DMS53 treated with DMSO at 0.1 percent for 48 hours (cell line): ENCODE measurements around the gene SKOR1.

Experiments
- DNase-seq: peaks from one replicate; lab custom pipeline; 2025; ENCODE audit not compliant: unreplicated experiment; lab: John Stamatoyannopoulos, UW

Gene SKOR1, protein sequence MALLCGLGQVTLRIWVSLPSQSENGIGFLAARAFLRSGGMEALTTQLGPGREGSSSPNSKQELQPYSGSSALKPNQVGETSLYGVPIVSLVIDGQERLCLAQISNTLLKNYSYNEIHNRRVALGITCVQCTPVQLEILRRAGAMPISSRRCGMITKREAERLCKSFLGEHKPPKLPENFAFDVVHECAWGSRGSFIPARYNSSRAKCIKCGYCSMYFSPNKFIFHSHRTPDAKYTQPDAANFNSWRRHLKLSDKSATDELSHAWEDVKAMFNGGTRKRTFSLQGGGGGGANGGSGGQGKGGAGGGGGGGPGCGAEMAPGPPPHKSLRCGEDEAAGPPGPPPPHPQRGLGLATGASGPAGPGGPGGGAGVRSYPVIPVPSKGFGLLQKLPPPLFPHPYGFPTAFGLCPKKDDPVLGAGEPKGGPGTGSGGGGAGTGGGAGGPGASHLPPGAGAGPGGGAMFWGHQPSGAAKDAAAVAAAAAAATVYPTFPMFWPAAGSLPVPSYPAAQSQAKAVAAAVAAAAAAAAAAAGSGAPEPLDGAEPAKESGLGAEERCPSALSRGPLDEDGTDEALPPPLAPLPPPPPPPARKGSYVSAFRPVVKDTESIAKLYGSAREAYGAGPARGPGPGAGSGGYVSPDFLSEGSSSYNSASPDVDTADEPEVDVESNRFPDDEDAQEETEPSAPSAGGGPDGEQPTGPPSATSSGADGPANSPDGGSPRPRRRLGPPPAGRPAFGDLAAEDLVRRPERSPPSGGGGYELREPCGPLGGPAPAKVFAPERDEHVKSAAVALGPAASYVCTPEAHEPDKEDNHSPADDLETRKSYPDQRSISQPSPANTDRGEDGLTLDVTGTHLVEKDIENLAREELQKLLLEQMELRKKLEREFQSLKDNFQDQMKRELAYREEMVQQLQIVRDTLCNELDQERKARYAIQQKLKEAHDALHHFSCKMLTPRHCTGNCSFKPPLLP

DNA sequence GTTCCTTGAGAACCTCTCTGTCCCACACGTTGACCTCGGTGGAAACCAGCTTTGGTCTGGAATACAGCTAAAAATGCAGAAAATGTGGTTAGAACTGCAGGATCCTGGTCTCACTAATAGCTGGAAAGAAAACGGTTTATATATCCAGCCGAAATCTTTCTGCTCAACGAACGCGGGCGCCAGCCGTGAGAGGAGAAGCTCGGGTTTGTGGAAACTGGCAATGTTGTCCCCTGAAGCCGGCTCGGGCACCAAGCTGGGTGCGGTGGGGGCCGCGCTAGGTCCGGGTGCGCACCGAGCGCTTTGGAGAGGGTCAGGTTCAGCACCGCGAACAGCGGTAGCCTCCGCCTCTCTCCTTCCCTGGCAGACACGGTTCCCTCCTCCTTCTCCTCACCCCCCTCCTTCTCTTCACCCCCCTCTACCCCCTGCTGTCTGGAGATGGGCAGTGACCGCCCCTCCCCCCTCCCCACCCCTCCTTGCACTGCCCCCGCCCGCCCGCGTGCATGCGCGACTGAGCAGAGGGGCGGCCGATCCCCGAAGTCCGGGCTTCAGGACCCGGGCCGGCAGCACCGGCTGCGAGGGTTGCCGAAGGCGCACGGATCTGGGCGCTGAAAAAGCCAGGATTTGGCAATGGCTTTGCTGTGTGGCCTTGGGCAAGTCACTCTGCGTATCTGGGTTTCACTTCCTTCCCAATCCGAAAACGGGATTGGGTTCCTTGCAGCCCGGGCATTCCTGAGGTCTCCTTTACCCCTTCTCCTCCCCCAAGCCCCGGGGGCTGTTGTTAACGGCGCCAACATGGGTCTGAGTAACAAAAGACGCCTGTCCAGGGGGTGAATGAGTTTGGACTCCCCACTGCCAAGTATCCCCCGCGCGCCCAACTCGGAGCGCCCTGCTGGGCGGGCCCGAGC is at the start of gene SKOR1:
TSS of gene SKOR1 (plus strand) at position 534 of the 905 bp plus-strand sequence. CDS start at position 628, 94 bp downstream.
- DNase-seq, result no peak

DNA sequence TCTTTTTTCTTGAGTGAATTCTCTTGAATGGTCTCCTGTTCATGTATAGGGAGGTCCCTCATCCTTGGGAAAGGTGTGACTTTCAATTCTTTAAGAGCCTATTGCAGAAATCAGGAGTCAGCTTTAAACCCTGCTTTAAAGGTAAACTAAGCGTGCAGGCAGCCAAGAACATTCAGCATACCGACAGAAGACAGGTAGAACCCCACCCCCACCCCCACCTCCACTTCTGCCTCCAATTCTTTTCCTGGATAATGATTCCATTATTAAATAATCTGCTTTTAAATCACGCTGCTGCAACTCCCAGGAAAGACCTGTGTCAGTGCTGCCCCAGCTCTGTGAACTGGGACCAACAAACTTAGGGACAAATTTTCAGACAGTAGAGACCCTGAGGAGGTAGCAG is 49.3 kb upstream of the SKOR1 start:
- DNase-seq, result no peak

DNA sequence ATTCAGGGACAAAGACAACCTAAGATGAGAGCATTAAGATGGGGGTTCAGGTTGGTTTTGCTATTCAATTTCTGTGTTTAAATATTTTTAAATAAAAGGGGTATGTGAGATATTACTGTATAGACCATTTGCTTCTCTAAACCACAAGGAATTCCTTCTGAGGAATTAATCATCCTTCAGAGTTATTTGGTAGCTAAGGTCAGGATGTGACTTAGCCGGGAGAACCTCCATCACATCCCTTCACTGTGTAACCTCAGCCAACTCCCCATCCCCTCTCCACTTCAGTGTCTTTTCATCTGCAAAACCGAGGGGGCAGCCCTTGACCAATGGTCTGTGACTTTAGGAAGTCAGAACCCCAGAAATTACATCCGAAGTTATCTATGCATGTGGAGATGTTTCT is 48.7 kb upstream of the SKOR1 start:
- DNase-seq, result no peak

DNA sequence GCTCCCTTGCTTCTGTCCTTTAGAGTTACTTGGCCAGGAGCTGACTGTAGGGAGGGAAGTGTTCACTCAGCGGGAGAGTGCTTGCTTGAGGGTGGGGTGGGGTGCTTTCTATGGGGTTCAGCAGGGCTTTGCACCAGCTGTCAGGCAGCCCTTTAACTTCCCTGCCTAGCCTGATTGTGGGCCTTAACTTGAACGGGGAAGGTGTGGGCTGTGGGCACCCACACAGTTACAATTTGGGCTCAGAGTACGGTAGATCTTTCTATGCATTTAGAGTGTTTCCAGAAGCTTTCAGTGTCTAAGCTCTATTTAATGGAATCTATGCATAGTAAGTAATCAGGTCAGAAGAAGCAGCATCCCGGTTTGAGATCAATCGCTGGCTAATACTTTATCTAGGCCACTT is 48.2 kb upstream of the SKOR1 start:
- no peak for DNase-seq

DNA sequence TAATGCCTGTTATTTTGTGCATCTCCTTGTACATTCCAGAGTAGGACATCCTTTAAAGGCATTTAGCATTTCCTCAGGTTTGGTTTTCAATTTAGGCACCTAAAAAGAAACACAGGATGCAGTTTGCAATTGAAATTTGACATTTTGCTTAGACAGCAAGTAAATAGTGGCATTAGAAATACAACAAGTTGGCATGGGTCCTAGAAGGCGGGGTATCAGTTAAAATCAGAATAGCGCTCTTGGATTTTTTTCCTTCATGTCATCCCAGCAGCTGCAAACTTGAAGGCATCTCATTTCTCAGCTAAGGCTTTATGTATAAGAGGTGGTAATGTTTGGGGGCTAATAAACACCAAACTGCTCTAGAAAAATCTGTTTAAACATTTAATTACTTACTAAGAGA is 47.5 kb upstream of the SKOR1 start:
- DNase-seq, result no peak

DNA sequence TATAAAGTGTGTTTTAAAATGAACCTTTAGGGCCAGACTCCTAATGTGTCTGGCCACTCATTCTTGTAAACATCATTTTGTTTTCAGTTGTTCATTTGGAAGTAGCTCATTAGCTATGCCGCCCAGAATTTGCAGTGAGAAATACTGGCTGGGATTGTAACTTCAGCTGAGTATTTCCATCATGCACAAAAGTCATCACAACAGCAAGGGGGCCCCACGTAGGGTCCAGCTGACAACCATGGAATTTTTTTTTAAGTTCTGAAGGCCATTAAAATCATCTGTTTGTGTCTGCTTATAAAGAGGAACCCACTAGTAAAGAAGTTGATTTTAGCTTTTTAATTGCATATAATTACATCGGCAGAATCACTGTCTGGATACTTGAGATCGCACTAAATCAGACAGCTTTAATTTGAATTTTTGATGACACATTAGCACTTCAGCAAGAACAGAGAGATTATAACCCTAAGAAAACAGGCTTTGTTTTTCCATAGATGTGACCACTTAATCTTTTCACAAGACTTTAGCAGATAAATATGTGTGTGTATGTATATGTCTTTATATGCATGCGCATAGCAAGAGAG is 46.3 kb upstream of the SKOR1 start:
- no peak for DNase-seq

DNA sequence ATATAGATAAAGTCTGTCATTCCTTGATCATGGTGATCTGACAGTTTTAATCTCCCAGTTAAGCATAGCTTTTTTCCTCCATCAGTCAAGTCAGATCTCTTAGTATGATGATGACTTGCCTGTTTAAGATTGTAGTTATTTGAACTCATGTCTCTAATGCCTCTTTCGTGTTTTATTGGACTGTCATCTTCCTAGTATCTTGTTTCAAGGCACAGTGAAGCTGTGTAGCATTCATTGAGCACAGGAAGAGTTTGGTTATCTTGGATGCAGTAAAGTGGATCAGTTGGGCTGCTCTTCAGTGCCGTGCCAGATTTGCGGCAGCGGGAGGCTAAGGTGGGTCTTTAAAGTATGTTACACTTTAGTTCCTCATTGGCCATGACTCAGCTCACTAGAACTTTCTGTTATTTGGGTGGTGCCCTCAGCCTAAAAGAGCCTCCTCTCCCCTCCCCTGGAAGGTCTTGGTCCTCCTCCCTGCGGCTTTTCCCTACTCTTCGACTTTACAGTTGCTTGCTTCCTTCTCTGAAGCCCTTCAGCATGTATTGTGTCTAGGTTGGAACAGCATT is 45.7 kb upstream of the SKOR1 start:
- no peak for DNase-seq

DNA sequence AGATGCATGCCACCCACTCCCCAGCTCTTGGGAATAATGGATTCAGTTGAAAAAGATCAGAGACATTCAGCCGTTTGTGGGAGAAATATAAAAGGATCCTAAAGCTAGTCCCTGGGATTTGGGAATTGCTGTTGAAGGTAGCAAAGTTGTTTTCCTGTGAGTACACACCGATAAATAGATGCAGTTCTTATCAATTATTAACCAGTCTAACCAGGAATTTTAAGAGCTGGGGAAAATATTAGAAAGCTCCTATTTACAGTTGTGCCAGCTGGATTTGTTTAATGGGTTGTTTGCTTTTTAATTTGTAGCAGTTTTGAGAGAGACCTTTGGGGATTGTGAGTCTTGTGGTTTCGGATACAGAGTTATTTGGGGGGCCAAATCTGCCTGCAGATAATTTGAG is 44.2 kb upstream of the SKOR1 start:
- DNase-seq, result no peak

DNA sequence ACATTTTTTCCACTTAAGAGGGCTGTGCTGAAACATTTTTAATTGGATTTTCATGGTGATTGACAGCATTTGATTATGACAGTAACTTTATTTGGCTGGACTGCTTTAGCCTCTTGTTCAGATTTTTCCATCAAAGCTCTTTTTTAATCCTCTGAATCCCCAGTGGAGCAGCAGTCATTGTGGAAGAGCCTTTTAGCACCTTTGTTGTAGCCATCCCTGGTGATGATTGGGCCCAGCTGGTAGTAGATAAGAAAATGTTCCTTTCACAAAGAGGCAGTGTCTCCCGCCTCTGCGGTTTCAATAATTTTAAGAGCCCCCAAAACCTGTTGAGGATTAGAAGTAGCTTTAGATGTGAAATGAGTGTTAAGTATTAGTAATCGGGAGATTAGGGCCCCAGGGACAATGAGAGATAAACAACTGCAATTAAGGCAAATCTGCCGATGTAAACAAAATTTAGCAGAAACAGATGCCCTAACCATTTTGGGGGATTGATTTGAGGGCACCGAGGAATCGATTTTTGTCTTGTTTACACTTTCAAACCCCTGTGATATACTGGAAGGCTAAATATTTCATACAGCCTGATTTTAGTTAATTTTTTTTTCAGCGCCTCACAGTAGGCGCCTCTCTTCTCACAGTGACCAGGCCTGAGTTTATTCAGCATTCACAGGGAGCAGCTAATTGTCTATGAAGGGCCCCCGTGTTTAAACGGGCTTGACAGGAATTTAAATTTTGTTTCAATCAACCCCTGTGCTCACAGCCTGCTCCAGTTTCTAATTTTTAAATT is 43.2 kb upstream of the SKOR1 start:
- DNase-seq, result no peak

DNA sequence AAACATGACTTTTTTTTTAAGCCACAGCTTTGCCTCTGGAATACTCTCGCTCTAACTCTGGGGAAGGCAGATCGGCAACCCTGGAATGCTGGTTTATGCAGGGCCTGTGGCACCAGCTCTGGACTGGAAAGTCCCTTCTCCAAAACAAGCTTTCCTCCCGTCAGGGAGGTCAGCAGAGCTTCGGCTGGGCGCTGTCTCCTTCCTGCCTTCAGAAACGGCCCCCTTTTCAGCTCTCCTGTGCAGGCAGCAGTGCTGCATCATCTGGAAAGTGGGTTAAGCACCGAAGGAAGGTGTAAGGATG is 42.7 kb upstream of the SKOR1 start:
- no peak for DNase-seq

DNA sequence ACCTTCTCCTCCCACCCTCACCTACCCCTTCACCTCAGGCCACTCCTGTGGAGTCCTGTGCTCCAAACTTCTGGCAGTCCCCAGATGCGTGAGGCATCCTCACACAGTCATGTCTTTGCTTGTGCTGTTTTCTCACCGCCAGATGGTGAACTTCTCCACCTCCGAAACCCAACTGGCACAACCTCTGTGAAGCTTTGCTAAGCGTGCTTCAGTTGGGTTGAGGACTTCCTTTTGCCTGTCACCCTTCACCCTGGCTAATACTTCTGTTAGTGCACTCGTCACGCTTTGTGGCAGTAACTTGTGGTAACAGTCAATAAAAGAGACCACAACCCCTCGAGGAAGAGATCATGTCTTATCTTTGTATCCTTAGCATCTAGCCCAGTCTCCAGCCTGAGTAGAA is 42.0 kb upstream of the SKOR1 start:
- no peak for DNase-seq

DNA sequence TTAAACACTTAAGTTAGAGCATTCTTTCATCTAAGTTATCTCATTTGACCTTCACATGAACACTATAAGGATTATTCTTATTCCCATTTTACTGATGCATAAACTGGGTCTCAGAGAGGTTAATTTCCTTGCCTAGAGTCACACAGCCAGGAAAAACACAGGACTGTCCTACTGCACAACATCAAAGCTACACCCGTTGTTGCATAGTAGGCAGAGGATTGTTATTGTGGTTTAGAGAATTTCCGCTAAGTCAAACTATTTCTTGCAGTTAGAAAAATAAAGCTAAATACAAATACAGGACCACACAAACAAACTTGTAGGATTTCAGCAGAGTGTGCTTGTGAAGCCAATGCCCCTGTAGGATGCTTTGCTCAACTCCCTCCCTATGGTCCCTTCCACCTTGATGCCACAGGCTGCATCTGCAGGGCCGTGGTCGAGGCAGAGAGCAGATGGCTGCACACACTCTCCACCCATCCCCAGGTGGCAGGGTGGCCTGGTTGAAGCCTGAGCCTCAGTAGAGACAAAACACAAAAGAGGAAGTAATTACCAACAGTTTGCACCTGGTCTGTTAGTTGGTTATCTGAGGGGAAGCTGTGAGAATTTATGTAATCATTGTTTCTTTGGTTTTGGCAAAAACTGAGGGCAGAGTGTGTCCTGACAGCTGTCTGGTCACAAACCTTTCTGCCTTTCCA is 41.1 kb upstream of the SKOR1 start:
- no peak for DNase-seq

DNA sequence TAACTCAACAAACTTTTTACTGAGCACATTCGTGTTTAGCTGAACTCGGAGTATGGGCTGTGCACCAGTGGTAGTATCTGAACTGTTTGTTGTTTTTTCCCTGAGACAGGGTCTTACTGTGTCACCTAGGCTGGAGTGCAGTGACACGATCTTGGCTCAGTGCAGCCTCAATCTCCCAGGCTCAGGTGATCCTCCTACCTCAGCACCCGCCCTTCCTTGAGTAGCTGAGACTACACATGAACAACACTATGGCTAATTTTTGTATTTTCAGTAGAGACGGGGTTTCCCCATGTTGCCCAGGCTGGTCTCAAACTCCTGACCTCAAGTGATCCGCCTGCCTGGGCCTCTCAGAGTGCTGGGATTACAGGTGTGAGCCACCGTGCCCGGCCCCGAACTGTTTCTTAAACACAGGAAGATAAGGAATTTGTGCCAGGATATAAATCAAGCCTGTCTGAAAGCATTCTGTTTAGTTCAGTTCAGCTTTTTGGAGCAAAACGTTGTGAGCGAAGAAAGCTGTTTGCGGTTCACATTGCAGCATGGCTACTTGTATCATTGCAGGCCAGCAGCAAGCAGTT is 40.4 kb upstream of the SKOR1 start:
- no peak for DNase-seq

DNA sequence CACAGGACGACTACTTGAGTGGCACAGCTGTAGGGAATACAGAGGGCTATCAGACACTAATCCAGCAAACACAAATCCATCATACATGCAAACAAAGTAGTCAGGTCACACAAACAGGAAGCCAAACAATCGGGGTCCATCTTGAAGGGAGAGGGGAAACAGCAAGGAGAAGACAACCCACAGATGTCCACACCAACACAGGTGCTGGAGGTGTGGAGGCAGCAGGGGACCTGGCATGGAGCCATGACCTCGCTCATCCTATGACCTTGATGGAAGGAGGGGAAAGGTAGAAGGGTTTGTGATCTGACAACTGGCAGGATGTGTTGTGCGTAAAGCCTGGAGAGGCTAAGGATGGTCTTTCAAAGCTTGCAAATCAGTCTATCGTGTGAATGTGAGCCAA is 39.9 kb upstream of the SKOR1 start:
- DNase-seq, result no peak

DNA sequence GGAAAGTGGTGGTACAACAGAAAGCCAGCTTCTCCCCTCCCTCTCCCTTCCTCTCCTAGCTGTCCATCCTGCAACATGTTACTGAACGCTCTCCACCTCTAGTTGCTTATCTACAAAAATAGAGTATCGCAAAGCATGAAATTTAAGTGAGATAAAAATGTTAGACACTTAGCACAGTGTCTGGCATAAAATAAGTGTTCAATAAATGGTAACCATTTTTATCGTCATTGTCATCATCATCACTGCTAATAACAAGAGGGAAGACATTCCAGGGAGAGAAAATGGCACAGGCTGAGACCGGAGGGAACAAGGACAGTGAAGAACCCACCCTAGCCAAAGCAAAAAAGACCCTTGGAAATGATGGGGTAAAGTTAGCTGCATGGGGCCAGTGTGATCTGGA is 38.7 kb upstream of the SKOR1 start:
- no peak for DNase-seq

DNA sequence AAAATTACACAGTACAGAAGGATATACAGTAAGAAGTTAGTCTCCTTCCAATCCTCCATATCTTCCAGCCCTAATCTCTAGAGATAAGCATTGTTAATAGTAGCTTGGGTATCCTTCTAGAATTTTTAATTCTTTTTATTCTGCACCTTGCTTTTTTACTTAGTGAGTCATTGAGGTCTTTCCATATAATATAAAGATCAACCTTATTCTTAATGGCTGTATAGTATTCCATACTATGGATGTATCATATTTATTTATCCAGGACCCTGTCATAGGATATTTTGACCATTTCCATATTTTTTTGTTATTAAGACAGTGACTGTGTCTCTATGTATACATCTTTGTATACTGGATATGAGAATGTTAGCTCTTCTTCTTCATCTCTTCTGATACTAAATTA is 36.3 kb upstream of the SKOR1 start:
- DNase-seq, result no peak

DNA sequence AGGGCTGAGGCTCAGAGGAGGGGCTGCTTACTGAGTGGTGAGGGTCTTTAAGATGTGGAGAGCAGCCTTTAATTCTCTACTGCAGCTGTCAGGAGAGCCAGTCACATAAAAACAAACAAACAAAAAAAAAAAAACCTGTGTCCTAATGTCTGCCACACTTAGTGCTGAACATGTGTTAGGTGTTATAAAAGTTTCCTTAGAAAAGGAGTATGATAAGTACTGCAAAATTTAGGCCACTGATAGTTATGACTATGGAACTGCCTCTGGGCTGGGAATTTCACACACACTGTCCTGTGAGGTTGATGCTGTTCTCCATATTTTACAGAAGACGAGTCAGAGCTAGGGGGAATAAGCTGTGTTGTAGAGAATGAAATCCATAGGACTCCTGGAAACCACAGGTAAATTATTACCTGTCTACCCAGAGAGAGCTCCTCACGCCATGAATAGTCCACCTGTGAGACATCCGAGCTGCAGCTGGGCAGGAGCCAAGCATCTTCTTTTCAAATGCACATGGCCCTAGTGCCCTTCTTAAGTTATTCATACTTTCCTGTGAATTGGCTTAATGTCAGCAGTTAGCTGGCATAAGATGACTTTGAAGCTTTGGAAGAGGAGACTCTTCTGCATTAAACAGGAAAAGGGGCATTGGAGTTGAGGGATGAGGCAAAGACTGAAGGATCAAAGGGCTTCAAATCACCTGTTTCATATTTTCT is 34.5 kb upstream of the SKOR1 start:
- no peak for DNase-seq

DNA sequence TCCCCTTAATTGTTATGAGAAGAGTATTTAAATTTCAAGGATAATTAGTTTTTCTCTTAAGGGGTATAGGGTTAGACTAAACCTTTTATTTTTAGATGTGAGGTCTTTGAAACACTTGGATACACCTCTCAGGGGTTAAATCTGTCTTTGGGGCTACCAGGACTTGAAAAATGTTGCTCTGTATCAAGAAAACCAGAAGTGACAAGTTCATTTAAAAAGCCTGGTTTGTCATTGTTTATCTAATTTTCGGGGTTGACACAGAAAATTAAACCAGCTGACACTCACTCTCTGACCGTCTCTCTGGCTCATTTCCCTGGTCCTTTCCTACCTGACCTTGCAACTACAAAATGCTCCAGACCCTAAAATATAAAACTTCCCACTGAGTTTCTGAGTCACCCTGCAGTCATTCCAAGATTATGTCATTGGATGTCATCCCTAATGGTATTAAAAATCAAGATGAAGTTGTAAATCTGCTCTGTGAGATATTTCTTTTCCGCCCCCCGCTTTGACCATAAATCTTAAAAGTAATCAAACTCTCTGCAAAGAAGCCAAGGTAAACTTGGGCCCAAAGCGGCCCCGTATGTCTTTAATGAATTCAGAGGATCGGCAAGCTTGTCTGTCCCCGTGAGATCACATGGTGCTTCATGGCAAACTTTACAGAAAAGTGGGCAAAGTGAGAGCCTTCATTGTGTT is 32.9 kb upstream of the SKOR1 start:
- no peak for DNase-seq
